ENCODE data around the gene FRMPD2.
"Not testable (repeated sequence)": the region's sequence is repeated elsewhere in the genome, so short reads cannot be mapped to it uniquely, and the experiment has no call there.

The FRMPD2 gene

DNA sequence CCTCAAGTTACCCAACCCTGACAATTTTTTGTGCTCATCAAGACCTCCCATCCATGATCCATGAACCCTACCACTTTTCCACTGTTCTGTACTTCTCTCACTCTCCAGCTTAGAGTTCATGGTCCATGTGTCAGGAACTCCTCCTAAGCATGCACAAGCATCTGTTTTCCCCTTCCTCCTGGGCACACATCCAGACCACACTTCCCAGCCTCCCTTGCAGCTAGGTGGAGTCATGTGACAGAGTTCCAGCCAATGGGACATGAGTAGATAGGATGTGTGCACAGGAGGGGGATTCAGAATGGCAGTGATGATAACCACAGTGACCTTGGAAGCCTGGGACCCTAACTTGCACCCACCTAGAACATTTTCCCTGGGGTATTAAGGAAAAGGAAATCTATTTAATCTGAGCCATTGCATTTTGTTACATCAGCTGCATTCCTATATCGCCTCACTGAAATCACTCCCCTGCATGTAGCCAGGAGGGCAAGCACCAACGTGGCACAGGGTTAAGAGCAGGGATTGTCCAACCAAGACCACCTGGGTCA is 9.6 kb upstream of the FRMPD2 start:
- Histone ChIP-seq H3F3A (ENCODE audit: control insufficient read depth, insufficient read depth) (no peaks in the 10 kb centered on the region), H3K27me3 (ENCODE audit: control insufficient read depth, low read length) (no peaks in the 10 kb centered on the region; the same call in 1 of the 2 replicates), H3K9me3 (ENCODE audit: control insufficient read depth, insufficient read depth, low read length) (peaks cover 13% of the 10 kb centered on the region), H3K4me3 (ENCODE audit: low read length) (no peak overlapping the region), H3K4me2 (ENCODE audit: low read length) (no peak overlapping the region), H3K79me2 (ENCODE audit: control insufficient read depth, low read length) (no peaks in the 10 kb centered on the region), H3K9me2 (replicated peaks; ENCODE audit: control insufficient read depth, low read length) (no peaks in the 10 kb centered on the region), H4K20me1 (ENCODE audit: control insufficient read depth, insufficient read depth, low read depth, low read length) (no peaks in the 10 kb centered on the region), H3K27ac (ENCODE audit: low read depth, low read length) (no peak overlapping the region), H3K36me3 (ENCODE audit: control insufficient read depth, low read length) (no peaks in the 10 kb centered on the region), H3K4me1 (ENCODE audit: control insufficient read depth, low read length) (no peaks in the 10 kb centered on the region)
- no peak for TF ChIP-seq EZH2phosphoT487 (IDR thresholded peaks at IDR 0.05; ENCODE audit: borderline replicate concordance, low read length)
- TF ChIP-seq, protein P1, sequence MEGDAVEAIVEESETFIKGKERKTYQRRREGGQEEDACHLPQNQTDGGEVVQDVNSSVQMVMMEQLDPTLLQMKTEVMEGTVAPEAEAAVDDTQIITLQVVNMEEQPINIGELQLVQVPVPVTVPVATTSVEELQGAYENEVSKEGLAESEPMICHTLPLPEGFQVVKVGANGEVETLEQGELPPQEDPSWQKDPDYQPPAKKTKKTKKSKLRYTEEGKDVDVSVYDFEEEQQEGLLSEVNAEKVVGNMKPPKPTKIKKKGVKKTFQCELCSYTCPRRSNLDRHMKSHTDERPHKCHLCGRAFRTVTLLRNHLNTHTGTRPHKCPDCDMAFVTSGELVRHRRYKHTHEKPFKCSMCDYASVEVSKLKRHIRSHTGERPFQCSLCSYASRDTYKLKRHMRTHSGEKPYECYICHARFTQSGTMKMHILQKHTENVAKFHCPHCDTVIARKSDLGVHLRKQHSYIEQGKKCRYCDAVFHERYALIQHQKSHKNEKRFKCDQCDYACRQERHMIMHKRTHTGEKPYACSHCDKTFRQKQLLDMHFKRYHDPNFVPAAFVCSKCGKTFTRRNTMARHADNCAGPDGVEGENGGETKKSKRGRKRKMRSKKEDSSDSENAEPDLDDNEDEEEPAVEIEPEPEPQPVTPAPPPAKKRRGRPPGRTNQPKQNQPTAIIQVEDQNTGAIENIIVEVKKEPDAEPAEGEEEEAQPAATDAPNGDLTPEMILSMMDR (IDR thresholded peaks at IDR 0.05; ENCODE audit: low read depth, low read length, poor library complexity, severe bottlenecking): no peak

DNA sequence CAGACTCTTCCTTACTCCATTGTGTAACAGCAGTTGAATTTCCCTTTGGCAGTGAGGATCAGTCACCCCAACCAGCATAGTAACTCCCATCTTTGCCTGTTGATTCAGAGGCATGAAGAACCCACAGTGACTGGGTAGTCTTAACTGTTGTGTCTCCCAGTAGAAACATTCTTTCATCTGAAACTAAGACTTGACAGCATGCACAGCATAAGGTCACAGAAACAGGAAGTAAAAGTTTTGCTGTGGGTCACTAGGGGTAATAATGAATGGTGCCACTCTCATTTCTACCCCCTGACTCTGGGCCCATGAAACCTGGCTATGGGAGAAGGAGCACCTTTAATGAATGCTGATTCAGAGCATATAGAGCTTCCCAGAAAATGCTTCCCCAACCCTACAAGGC is 8.3 kb upstream of the FRMPD2 start:
- Histone ChIP-seq H4K20me1 (ENCODE audit: control insufficient read depth, insufficient read depth, low read depth, low read length) (no peaks in the 10 kb centered on the region), H3K27me3 (ENCODE audit: control insufficient read depth, low read length) (no peaks in the 10 kb centered on the region; the same call in 1 of the 2 replicates), H3K27ac (ENCODE audit: low read depth, low read length) (no peak overlapping the region), H3F3A (ENCODE audit: control insufficient read depth, insufficient read depth) (no peaks in the 10 kb centered on the region), H3K9me2 (replicated peaks; ENCODE audit: control insufficient read depth, low read length) (no peaks in the 10 kb centered on the region), H3K4me3 (ENCODE audit: low read length) (no peak overlapping the region), H3K4me2 (ENCODE audit: low read length) (no peak overlapping the region), H3K79me2 (ENCODE audit: control insufficient read depth, low read length) (no peaks in the 10 kb centered on the region), H3K9me3 (ENCODE audit: control insufficient read depth, insufficient read depth, low read length) (peaks cover 13% of the 10 kb centered on the region), H3K36me3 (ENCODE audit: control insufficient read depth, low read length) (no peaks in the 10 kb centered on the region), H3K4me1 (ENCODE audit: control insufficient read depth, low read length) (no peaks in the 10 kb centered on the region)
- TF ChIP-seq EZH2phosphoT487 (IDR thresholded peaks at IDR 0.05; ENCODE audit: borderline replicate concordance, low read length): no peak
- TF ChIP-seq, protein P1 (IDR thresholded peaks at IDR 0.05; ENCODE audit: low read depth, low read length, poor library complexity, severe bottlenecking): no peak

DNA sequence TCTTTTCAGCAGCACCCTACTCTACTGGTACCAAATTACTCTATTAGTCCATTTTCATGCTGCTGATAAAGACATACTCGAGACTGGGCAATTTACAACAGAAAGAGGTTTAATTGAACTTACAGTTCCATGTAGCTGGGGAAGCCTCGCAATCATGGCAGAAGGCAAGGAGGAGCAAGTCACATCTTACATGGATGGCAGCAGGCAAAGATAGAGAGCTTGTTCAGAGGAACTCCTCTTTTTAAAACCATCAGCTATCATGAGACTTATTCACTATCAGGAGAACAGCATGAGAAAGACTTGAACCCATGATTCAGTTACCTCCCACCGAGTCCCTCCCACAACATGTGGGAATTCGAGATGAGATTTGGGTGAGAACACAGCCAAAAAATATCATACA is 7.2 kb upstream of the FRMPD2 start:
- H3K9me3 ChIP-seq (ENCODE audit: control insufficient read depth, insufficient read depth, low read length): peaks cover 13% of the 10 kb centered on the region
- not testable (repeated sequence) for H3K27me3 ChIP-seq (ENCODE audit: control insufficient read depth, low read length); H3K36me3 ChIP-seq (ENCODE audit: control insufficient read depth, low read length); H3K27ac ChIP-seq (ENCODE audit: low read depth, low read length); H3K4me3 ChIP-seq (ENCODE audit: low read length); H4K20me1 ChIP-seq (ENCODE audit: control insufficient read depth, insufficient read depth, low read depth, low read length); H3K9me2 ChIP-seq (replicated peaks; ENCODE audit: control insufficient read depth, low read length); H3F3A ChIP-seq (ENCODE audit: control insufficient read depth, insufficient read depth); H3K4me1 ChIP-seq (ENCODE audit: control insufficient read depth, low read length); H3K4me2 ChIP-seq (ENCODE audit: low read length); H3K79me2 ChIP-seq (ENCODE audit: control insufficient read depth, low read length)

DNA sequence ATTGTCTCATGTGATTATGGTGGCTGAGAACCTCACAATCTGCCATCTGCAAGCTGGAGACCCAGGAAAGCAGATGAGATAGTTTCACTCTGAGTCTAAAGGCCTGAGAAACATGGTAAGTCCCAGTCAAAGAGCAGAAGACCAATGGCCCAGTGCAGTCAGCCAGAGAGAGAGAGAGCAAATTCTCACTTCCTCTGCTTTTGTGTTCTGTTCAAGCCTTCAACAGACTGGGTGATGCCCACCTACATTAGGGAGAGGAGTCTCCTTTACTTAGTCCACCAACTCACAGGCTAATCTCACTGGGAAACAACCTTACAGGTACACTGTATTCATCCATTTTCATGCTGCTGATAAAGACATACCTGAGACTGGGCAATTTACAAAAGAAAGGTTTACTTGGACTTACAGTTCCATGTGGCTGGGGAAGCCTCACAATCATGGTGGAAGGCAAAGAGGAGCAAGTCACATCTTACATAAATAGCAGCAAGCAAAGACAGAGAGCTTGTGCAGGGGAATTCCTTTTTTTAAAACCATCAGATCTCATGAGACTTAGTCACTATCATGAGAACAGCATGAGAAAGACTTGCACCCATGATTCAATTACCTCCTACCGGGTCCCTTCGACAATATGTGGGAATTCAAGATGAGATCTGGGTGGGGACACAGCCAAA is 4.7 kb upstream of the FRMPD2 start:
- no peaks in the 10 kb centered on the region for H3K9me2 ChIP-seq (replicated peaks; ENCODE audit: control insufficient read depth, low read length)
- peaks cover 6% of the 10 kb centered on the region for H3K9me3 ChIP-seq (ENCODE audit: control insufficient read depth, insufficient read depth, low read length)
- TF ChIP-seq EZH2phosphoT487 (IDR thresholded peaks at IDR 0.05; ENCODE audit: borderline replicate concordance, low read length): no peak
- TF ChIP-seq, protein P1 (IDR thresholded peaks at IDR 0.05; ENCODE audit: low read depth, low read length, poor library complexity, severe bottlenecking): no peak
- no peaks in the 10 kb centered on the region for H3K79me2 ChIP-seq (ENCODE audit: control insufficient read depth, low read length)
- no peaks in the 10 kb centered on the region for H3F3A ChIP-seq (ENCODE audit: control insufficient read depth, insufficient read depth)
- H3K4me2 ChIP-seq (ENCODE audit: low read length): no peak overlapping the region
- H3K36me3 ChIP-seq (ENCODE audit: control insufficient read depth, low read length): no peaks in the 10 kb centered on the region
- no peak overlapping the region for H3K27ac ChIP-seq (ENCODE audit: low read depth, low read length)
- no peaks in the 10 kb centered on the region for H3K27me3 ChIP-seq (ENCODE audit: control insufficient read depth, low read length)
- H3K4me1 ChIP-seq (ENCODE audit: control insufficient read depth, low read length): no peaks in the 10 kb centered on the region
- no peaks in the 10 kb centered on the region for H4K20me1 ChIP-seq (ENCODE audit: control insufficient read depth, insufficient read depth, low read depth, low read length)
- H3K4me3 ChIP-seq (ENCODE audit: low read length): no peak overlapping the region

All from DOHH2 (cell line).